Lung (tissue), 12 donors: ENCODE results near the gene SPI1. TPM values are rescaled to one million over a fixed set of nuclear protein-coding genes. Genes with fewer than 3 reads are reported as not detected.

Experiments
- ATAC-seq: fragments of 200-7000 bp; cut with Tn5 transposase; one replicate; pipeline ENCODE4 v1.9.1; 2020; ENCODE audit warnings: moderate number of reproducible peaks; ENCODE audit not compliant: insufficient read depth, low FRiP score
- DNase-seq, 3 donors: peaks; one replicate each; pipeline ENCODE4 v3.0.0-alpha.2; 2013 to 2017
- H3K27ac ChIP-seq, 2 donors: one replicate each; pipeline ENCODE4 v1.5.1; 2013; ENCODE audit warnings: mild to moderate bottlenecking in 2 of 2, moderate library complexity in 2 of 2, control low read depth in 1 of 2, inconsistent platforms in 1 of 2, low read depth in 1 of 2, low read length in 1 of 2
- H3K27me3 ChIP-seq, 3 donors: one replicate each; pipeline ENCODE4 v1.5.1; 2013; ENCODE audit warnings: low read length in 2 of 3; ENCODE audit not compliant: control insufficient read depth in 3 of 3, insufficient read depth in 3 of 3
- H3K36me3 ChIP-seq, 4 donors: one replicate each; pipeline ENCODE4 v1.5.1; 2013; ENCODE audit warnings: low read length in 4 of 4, mild to moderate bottlenecking in 1 of 4, moderate library complexity in 1 of 4; ENCODE audit not compliant: control insufficient read depth in 4 of 4, insufficient read depth in 4 of 4
- H3K4me1 ChIP-seq, 5 donors: one replicate each; pipeline ENCODE4 v1.5.1; 2013; ENCODE audit warnings: low read length in 5 of 5, mild to moderate bottlenecking in 2 of 5, moderate library complexity in 1 of 5; ENCODE audit not compliant: control insufficient read depth in 5 of 5, insufficient read depth in 5 of 5
- H3K4me3 ChIP-seq: one replicate; pipeline ENCODE4 v1.5.1; 2013; ENCODE audit warnings: mild to moderate bottlenecking, control low read depth, moderate library complexity
- H3K9ac ChIP-seq, 2 donors: one replicate each; pipeline ENCODE4 v1.5.1; 2013; ENCODE audit warnings: low read length in 2 of 2, control low read depth in 1 of 2; ENCODE audit not compliant: insufficient read depth in 1 of 2
- H3K9me3 ChIP-seq, 4 donors: one replicate each; pipeline ENCODE4 v1.5.1; 2013; ENCODE audit warnings: low read length in 3 of 4, mild to moderate bottlenecking in 1 of 4, moderate library complexity in 1 of 4; ENCODE audit not compliant: control insufficient read depth in 4 of 4, insufficient read depth in 3 of 4
- WGBS, 2 donors: extraction: QIAGEN DNeasy Blood & Tissue Kit; methylation state at CpG; one replicate each; pipeline ENCODE4 v1.1.7; 2013; 5-methylcytosine and 5-hydroxymethylcytosine counted together
- polyA plus RNA-seq, 2 donors: library from polyadenylated mRNA; stranded (reverse); fragments of 200-250 nt; gene quantifications; one replicate each; pipeline ENCODE4 v1.2.1, GENCODE V29; 2013
- total RNA-seq, 2 donors: library from RNA; depleted of rRNA in 1 of 2; stranded (reverse); fragments of >200 nt in 1 of 2; gene quantifications; one replicate each; pipeline ENCODE4 v1.2.1, GENCODE V29; 2014 to 2021
- TF ChIP-seq, protein P1 (sequence below): IDR thresholded peaks from 2 replicates; pipeline ENCODE4 v1.5.1; 2012; ENCODE audit warnings: mild to moderate bottlenecking; ENCODE audit errors: control extremely low read depth, extremely low read depth
- donor health status: control.
- donor health status: control.
- donor health status: Bipolar disorder and iron deficiency.
- donor health status: healthy.
- donor health status: DM: yes; HTN: yes; CAD: no.

The SPI1 gene
- total and polyA plus RNA-seq, 4 donors = 27.6 to 344 (median 156) TPM

DNA sequence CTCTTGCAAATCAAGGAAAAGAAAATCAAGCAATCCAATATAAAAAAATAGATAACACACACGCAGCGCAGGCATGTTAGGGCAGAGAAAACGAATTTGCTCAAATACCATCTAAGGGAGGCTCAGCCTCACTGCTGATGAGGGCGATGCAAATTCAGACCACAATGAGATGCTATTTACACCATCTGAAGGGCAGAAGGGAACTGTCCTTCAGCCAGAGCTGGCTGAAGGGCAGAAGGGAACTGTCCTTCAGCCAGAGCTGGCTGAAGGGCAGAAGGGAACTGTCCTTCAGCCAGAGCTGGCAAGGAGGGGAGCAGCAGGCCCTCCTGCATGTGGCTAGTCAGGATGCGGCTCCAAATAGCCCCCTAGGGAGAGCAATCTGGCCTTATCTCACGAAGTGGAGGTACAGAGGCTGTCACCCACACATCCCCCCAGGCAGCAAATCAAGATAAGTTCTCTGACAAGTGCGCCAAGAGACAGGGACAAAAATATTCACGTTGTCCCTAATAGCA, 22.5 kb upstream of the SPI1 start:
- TF ChIP-seq, protein P1, sequence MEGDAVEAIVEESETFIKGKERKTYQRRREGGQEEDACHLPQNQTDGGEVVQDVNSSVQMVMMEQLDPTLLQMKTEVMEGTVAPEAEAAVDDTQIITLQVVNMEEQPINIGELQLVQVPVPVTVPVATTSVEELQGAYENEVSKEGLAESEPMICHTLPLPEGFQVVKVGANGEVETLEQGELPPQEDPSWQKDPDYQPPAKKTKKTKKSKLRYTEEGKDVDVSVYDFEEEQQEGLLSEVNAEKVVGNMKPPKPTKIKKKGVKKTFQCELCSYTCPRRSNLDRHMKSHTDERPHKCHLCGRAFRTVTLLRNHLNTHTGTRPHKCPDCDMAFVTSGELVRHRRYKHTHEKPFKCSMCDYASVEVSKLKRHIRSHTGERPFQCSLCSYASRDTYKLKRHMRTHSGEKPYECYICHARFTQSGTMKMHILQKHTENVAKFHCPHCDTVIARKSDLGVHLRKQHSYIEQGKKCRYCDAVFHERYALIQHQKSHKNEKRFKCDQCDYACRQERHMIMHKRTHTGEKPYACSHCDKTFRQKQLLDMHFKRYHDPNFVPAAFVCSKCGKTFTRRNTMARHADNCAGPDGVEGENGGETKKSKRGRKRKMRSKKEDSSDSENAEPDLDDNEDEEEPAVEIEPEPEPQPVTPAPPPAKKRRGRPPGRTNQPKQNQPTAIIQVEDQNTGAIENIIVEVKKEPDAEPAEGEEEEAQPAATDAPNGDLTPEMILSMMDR = no peak
- Histone ChIP-seq H3K27me3 (no peaks in the 10 kb centered on the region), H3K27ac (peak overlapping the region; percentile 87 to 90), H3K4me3 (no peak overlapping the region), H3K4me1 (peaks cover 0 to 9% (median 6%) of the 10 kb centered on the region in 5 donors), H3K9ac (no peak overlapping the region), H3K9me3 (no peaks in the 10 kb centered on the region), H3K36me3 (no peaks in the 10 kb centered on the region)
- peak in 1 of 3 donors; percentile 33 for DNase-seq
- no peak for ATAC-seq
- 20 to 43% methylated on average over 8 of the region's 8 CpGs for WGBS, 2 donors

DNA sequence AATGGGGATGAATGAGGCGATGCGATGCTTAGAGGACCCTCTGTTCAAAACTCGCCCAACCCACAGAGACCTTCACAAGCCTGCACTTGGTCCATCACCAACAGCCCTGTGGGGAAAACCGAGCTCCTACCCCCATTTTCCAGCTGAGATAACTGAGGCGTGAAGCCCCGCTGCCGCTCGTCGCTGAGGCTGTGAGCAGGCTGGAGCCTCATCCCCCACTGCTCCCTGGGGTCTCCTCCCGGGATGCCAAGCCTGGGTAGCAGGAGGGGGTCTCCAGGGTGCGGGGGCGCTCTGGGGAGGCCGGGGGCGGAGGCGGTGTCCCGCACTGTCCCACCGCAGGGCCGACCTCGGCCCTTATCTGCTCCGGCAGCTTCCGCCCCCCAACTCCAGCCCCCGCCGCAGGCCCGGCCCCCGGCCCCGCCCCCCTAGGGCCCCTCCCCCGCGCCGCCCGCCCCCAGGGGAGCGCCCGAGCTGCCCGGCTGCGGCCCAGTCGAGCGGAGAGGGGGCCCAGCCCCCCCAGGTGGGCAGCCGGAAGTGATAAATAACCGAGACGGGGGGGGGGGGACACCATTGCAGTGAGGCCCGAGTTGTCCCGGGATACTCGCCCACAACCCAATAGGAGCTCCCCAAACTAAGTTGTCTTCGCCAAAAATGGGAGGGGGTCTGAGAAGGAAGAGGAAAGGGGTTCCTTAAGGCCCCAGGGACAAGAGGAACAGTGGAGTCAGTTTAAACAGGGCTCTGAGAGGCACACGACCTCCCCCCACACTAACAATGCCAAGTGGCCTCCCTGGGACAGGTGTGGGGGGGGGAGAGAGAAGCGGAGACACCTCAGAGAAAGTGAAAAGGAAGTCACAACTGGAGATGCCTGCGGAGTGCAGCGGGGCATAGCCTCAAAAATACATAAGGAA, 21.8 kb upstream of the SPI1 start:
- peak; percentile 53 to 67 (median 66) for DNase-seq
- TF ChIP-seq, protein P1 = no peak
- Histone ChIP-seq H3K36me3 (no peaks in the 10 kb centered on the region), H3K27me3 (no peaks in the 10 kb centered on the region), H3K4me3 (peak overlapping the region; percentile 21), H3K9ac (peak overlapping the region; percentile 77 to 88), H3K27ac (peak overlapping the region; percentile 87 to 90), H3K4me1 (peaks cover 0 to 9% (median 8%) of the 10 kb centered on the region in 5 donors), H3K9me3 (no peaks in the 10 kb centered on the region)
- WGBS, 2 donors = 7% methylated on average over 38 to 47 of the region's 47 CpGs
- no peak for ATAC-seq

DNA sequence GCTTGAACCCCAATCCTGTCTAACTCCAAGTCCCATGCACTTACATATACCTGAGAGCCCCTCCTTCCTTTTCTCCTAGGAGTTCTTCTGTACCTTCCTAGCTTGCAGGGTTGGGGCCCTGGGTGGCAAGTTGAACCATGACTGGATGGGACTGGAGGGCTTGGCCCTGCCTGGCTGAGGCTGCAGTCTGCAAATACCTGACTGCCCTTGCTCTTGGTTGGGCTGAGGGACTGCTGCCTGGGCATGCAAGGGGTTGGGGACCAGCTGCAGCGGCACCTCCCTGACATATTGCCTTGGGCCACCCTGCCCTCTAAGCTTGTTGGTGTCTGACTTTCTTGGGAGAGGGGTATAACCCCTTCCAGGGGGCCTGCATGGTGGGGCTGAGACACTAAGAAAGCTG, 20.2 kb upstream of the SPI1 start:
- DNase-seq (peak in 1 of 3 donors; percentile 12), ATAC-seq (no peak)
- Histone ChIP-seq H3K27me3 (no peaks in the 10 kb centered on the region), H3K4me3 (no peak overlapping the region), H3K27ac (no peak overlapping the region), H3K9ac (no peak overlapping the region), H3K4me1 (peaks cover 0 to 15% (median 8%) of the 10 kb centered on the region in 5 donors), H3K9me3 (no peaks in the 10 kb centered on the region), H3K36me3 (no peaks in the 10 kb centered on the region)
- TF ChIP-seq, protein P1 = no peak
- WGBS, 2 donors = 94 to 100% methylated on average over 1 of the region's 1 CpG
